K562 (cell line): ENCODE results near the gene DIS3L2. TPM values are rescaled to one million over a fixed set of nuclear protein-coding genes. Genes with fewer than 3 reads are reported as not detected.
A peak's percentile ranks its signal among the peaks of the same experiment; 100 is the strongest.

Source experiments
- ATAC-seq: fragments of 200-7000 bp; cut with Tn5 transposase; 3 replicates; pipeline ENCODE4 v1.9.1; 2020; ENCODE audit warnings: moderate library complexity
- BruUV-seq: library from RNA; stranded (reverse); fragments of 400-500 nt; replicated peaks from 2 replicates; lab custom pipeline; 2021; lab: Mats Ljungman, UMichigan
- CTCF ChIA-PET: fragments of 300-600 bp; formaldehyde crosslinking; extraction: SDS; loops from one replicate; lab custom pipeline; 2021; ENCODE audit warnings: low intra/inter-chr PET ratio; lab: Yijun Ruan, JAX
- POLR2A ChIA-PET: fragments of 300-600, 350-650 bp; sonication (Branson Sonifier 250); formaldehyde crosslinking; extraction: SDS; loops from one replicate; lab custom pipeline; 2021; ENCODE audit warnings: antibody characterized with exemption, inconsistent platforms; lab: Yijun Ruan, JAX
- DNase-seq, 4 experiments: peaks; one replicate each; pipeline versions ENCODE4 v3.0.0 to v3.0.0-alpha.2; 2011 to 2018; ENCODE audit warnings: low spot score in 3 of 4, mixed read lengths in 3 of 4; ENCODE audit errors: extremely low read depth in 1 of 4
- FAIRE-seq: peaks from 2 replicates; lab custom pipeline; 2011; peaks lifted over from hg19 to GRCh38; lab: Jason Lieb, UNC
- H2AFZ ChIP-seq: 2 replicates; pipeline ENCODE4 v1.6.0; 2011; ENCODE audit warnings: low read depth, low read length, control low read depth, inconsistent platforms
- H3K27ac ChIP-seq: fragments of 200-600 bp; 3 replicates; pipeline ENCODE4 v1.8.0; 2011; ENCODE audit warnings: low read depth, mild to moderate bottlenecking, control low read depth, inconsistent platforms, low read length, moderate library complexity, mixed read lengths; ENCODE audit errors: extremely low read depth
- H3K27me3 ChIP-seq, 2 experiments: fragments of 300-600 bp in 1 of 2; 2 replicates in 1 of 2; 3 replicates in 1 of 2; pipeline versions ENCODE4 v1.6.0 to v1.8.0; 2011; ENCODE audit warnings: inconsistent platforms in 2 of 2, low read length in 2 of 2, mild to moderate bottlenecking in 1 of 2, mixed read lengths in 1 of 2, moderate library complexity in 1 of 2; ENCODE audit not compliant: control insufficient read depth in 2 of 2, insufficient read depth in 2 of 2
- H3K36me3 ChIP-seq: fragments of 300-600 bp; 3 replicates; pipeline ENCODE4 v1.8.0; 2011; ENCODE audit warnings: mild to moderate bottlenecking, low read length, inconsistent platforms; ENCODE audit not compliant: control insufficient read depth, insufficient read depth
- H3K4me1 ChIP-seq, 2 experiments: fragments of 200-600 bp in 1 of 2; replicated peaks in 1 of 2; 2 replicates in 1 of 2; 3 replicates in 1 of 2; pipeline versions ENCODE4 v1.5.1 to v1.8.0; 2011; ENCODE audit warnings: inconsistent platforms in 2 of 2, low read length in 2 of 2, mild to moderate bottlenecking in 1 of 2, mixed read lengths in 1 of 2, moderate library complexity in 1 of 2; ENCODE audit not compliant: control insufficient read depth in 2 of 2, insufficient read depth in 2 of 2
- H3K4me2 ChIP-seq: 2 replicates; pipeline ENCODE4 v1.6.1; 2011; ENCODE audit warnings: low read length, control low read depth, inconsistent platforms, mixed read lengths; ENCODE audit not compliant: insufficient read depth
- H3K4me3 ChIP-seq: fragments of 200-600 bp; sonication (generic), shearing (Covaris generic); 2 replicates; pipeline ENCODE4 v1.5.1; 2016; ENCODE audit warnings: control low read depth, inconsistent platforms
- H3K79me2 ChIP-seq: fragments of 200-600 bp; 3 replicates; pipeline ENCODE4 v1.8.0; 2011; ENCODE audit warnings: low read length, inconsistent platforms; ENCODE audit not compliant: control insufficient read depth, insufficient read depth
- H3K9ac ChIP-seq, 2 experiments: 2 replicates each; pipeline versions ENCODE4 v1.6.0 to v1.6.1; 2011; ENCODE audit warnings: low read depth in 2 of 2, low read length in 2 of 2, control low read depth in 1 of 2, inconsistent platforms in 1 of 2, mild to moderate bottlenecking in 1 of 2, mixed read lengths in 1 of 2; ENCODE audit not compliant: insufficient read depth in 1 of 2
- H3K9me1 ChIP-seq: one replicate; pipeline ENCODE4 v1.6.0; 2011; ENCODE audit warnings: inconsistent platforms, mild to moderate bottlenecking, low read length, moderate library complexity; ENCODE audit not compliant: control insufficient read depth, insufficient read depth
- H3K9me3 ChIP-seq: replicated peaks from 2 replicates; pipeline ENCODE4 v1.5.1; 2011; ENCODE audit warnings: low read depth, low read length, inconsistent platforms; ENCODE audit not compliant: control insufficient read depth, insufficient read depth
- H4K20me1 ChIP-seq: replicated peaks from 2 replicates; pipeline ENCODE4 v1.6.1; 2011; ENCODE audit warnings: low read length, inconsistent platforms, mixed read lengths; ENCODE audit not compliant: control insufficient read depth, insufficient read depth
- ATF7 ChIP-seq: fragments of 450-650 bp; IDR thresholded peaks from 2 replicates; pipeline ENCODE4 v1.7.1; 2014; ENCODE audit warnings: mild to moderate bottlenecking, moderate library complexity
- CSDE1 ChIP-seq, 2 experiments: fragments of 450-650 bp; IDR thresholded peaks; 2 replicates each; pipeline ENCODE4 v1.6.1; 2016; ENCODE audit warnings: mild to moderate bottlenecking in 1 of 2
- HNRNPK ChIP-seq: fragments of 200-400 bp; formaldehyde crosslinking; IDR thresholded peaks from one replicate; pipeline ENCODE4 v1.6.1; 2018; ENCODE audit warnings: mild to moderate bottlenecking, low read depth, low read length; ENCODE audit not compliant: poor library complexity, severe bottlenecking
- NFIC ChIP-seq: fragments of 450-650 bp; IDR thresholded peaks from 2 replicates; pipeline ENCODE4 v1.6.1; 2017; ENCODE audit warnings: mild to moderate bottlenecking, inconsistent platforms
- RAD51 ChIP-seq: fragments of 450-650 bp; IDR thresholded peaks from 2 replicates; pipeline ENCODE4 v1.7.1; 2016; ENCODE audit warnings: low read depth, mild to moderate bottlenecking, borderline replicate concordance
- TOE1 ChIP-seq, 2 experiments: fragments of 450-650 bp in 1 of 2; sonication (generic) in 1 of 2; formaldehyde crosslinking in 1 of 2; IDR thresholded peaks; 2 replicates each; pipeline versions ENCODE4 v1.7.1 to v1.8.0; 2016 to 2022; ENCODE audit warnings: borderline replicate concordance in 2 of 2, mild to moderate bottlenecking in 2 of 2, antibody characterized with exemption in 1 of 2, inconsistent platforms in 1 of 2, low read depth in 1 of 2, missing genetic modification reagents in 1 of 2, moderate library complexity in 1 of 2
- XRCC5 ChIP-seq: fragments of 200-400 bp; formaldehyde crosslinking; IDR thresholded peaks from 2 replicates; pipeline ENCODE4 v1.6.1; 2017; ENCODE audit warnings: low read depth, mild to moderate bottlenecking, low read length
- WGBS: fragments of 100-300 bp; shearing (Covaris generic); methylation state at CpG from one replicate; pipeline ENCODE4 v1.1.6; 2016; ENCODE audit warnings: low coverage, mixed read lengths; ENCODE audit not compliant: insufficient coverage; ENCODE audit errors: missing lambda C conversion rate; 5-methylcytosine and 5-hydroxymethylcytosine counted together
- in situ Hi-C: fragments of 300-500 bp; cut with MboI; formaldehyde crosslinking; loops from 4 replicates; pipeline ENCODE4 v1.15.0; 2018; ENCODE audit warnings: inconsistent platforms, mixed read lengths
- intact Hi-C: fragments of 100-400 bp; cut with micrococcal nuclease; formaldehyde crosslinking; loops from 2 replicates; pipeline ENCODE4 v1.14.2; 2022
- polyA plus RNA-seq, 8 experiments: library from polyadenylated mRNA; depleted of rRNA in 4 of 8; stranded (reverse) in 5 of 8; unstranded in 3 of 8; fragments of >200 nt; fragmentation: Nextera tagmentation in 2 of 8; fragmentation: Illumina TruSeq in 1 of 8; extraction: Ambion mirVana in 2 of 8; extraction: Trizol in 1 of 8; gene quantifications; 2 replicates each; pipeline versions ENCODE4 v1.2.1 to v1.2.3, GENCODE V29; 2011 to 2014; ENCODE audit warnings: inconsistent platforms in 1 of 8, missing spikeins in 1 of 8
- total RNA-seq, 7 experiments: library from RNA; depleted of rRNA in 6 of 7; stranded (reverse); fragments of >200 nt in 6 of 7; fragmentation: Illumina TruSeq in 2 of 7; extraction: Trizol in 2 of 7; gene quantifications; 2 replicates each; pipeline versions ENCODE4 v1.2.1 to v1.2.3, GENCODE V29; 2011 to 2021; ENCODE audit warnings: low replicate concordance in 1 of 7
- TF ChIP-seq, protein P1 (sequence below): fragments of 450-650 bp; IDR thresholded peaks from 2 replicates; pipeline ENCODE4 v1.6.1; 2016; ENCODE audit warnings: antibody characterized with exemption
- TF ChIP-seq, protein P2 (sequence below), 3 experiments: fragments of 200-800 bp in 1 of 3; fragments of 250-450 bp in 1 of 3; fragments of 450-650 bp in 1 of 3; sonication (Bioruptor Pico) in 1 of 3; sonication (Bioruptor generic) in 1 of 3; formaldehyde crosslinking in 1 of 3; IDR thresholded peaks; 2 replicates each; pipeline versions ENCODE4 v1.6.1 to v1.8.0; 2016 to 2022; ENCODE audit warnings: mild to moderate bottlenecking in 2 of 3, missing genetic modification characterization in 2 of 3, missing compliant biosample characterization in 1 of 3, moderate library complexity in 1 of 3
- TF ChIP-seq, protein P3 (sequence below): sonication (generic); formaldehyde crosslinking; IDR thresholded peaks from 2 replicates; pipeline ENCODE4 v1.8.0; 2022; ENCODE audit warnings: mild to moderate bottlenecking, low read depth, missing genetic modification reagents

Gene DIS3L2
- total and polyA plus RNA-seq, 9 of the 15 experiments (the other 6 are each of a cell fraction or from before 2014, with no cell fraction given): 1.5 to 19.2 (median 11.2) TPM

DNA sequence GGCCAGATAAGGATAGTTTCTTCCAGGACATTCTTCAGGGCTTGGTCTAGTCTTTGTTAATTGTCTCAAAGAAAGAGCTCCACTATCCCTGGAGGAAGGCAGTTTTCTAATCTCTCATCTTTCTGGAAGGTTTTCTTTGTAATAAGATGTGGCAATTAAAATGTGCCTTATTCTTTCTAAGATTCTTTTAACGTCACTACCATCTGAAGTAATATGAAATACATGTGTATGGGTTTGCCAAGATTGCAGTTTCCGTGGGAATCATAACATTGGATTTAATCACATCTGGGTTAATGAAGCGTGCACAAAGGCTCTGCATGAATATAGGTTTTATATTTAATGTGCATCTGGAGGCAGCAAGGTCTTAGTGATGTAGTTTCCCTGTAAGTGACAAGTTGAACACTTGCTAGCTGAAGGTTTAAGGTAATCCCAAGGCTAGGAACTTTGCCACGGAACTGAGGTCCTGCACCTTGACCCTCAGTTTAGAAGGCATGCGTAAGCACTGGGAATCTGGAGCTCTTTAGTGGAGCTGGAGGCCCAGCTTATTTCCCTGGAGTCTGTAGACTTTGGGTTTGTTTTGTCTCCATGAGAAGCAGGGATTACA, 25.7 kb downstream of the DIS3L2 start (continued):
- TF ChIP-seq, protein P1, sequence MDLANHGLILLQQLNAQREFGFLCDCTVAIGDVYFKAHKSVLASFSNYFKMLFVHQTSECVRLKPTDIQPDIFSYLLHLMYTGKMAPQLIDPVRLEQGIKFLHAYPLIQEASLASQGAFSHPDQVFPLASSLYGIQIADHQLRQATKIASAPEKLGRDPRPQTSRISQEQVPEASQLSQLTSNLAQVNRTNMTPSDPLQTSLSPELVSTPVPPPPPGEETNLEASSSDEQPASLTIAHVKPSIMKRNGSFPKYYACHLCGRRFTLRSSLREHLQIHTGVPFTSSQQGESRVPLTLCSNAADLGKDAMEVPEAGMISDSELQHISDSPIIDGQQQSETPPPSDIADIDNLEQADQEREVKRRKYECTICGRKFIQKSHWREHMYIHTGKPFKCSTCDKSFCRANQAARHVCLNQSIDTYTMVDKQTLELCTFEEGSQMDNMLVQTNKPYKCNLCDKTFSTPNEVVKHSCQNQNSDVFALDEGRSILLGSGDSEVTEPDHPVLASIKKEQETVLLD: no peak

DNA sequence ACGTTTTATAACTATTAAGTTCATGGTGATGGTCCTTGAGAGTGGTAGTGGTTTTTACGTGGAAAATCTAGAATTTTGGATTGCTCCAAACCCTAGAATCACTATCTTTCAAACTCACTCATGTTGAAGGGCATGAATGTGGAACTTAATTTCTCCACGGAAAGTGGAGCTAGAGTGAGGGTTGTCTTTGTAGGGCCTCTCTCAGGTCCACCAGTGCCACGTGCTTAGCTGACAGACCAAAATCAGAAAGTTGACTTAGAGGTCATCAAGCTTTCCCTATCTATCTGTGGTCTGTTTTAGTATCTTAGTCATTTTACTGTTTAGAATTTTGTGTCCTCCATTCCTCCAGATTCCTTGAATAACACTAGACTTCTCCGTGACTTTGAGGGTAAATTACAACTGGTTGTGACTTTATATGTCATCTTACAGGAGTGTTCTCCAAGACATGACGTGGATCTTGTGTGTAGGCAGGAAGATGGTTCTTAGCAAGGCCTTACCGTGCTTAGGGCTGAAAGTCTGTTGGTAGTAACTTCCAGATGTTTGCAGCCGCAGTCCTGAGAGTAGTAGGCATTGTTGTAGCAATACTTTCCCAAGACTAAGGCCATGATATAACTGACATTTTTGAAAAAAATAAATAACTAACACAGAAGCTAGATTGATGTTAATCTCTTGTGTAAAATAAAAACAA, 26.8 kb downstream of the DIS3L2 start:
- H3K79me2 ChIP-seq: peaks cover 51% of the 10 kb centered on the region
- in situ Hi-C loops (no loop called here), intact Hi-C loops (no loop called here)
- BruUV-seq: no TSS peak
- H3K36me3 ChIP-seq: peaks cover 5% of the 10 kb centered on the region; the same call in 2 of the 3 replicates
- peak overlapping the region; percentile 43; the same call in 1 of the 3 replicates for H3K27ac ChIP-seq
- no peak overlapping the region for H3K4me2 ChIP-seq
- CTCF ChIA-PET: no interaction called here
- POLR2A ChIA-PET: interaction anchor here (0.6 kb wide), 1 partner anchor 12 kb away, joined by 3 read pairs; no protein-coding TSS in a partner anchor
- H3K4me3 ChIP-seq: no peak overlapping the region
- H3K4me1 ChIP-seq: peaks cover 0 to 20% of the 10 kb centered on the region in 2 experiments; a peak in 4 of 5 replicates
- H4K20me1 ChIP-seq: no peaks in the 10 kb centered on the region
- H2AFZ ChIP-seq: peak overlapping the region; percentile 49; the same call in 1 of the 2 replicates
- no peak overlapping the region for H3K9ac ChIP-seq
- FAIRE-seq (peak; percentile 46), DNase-seq (peak in 1 of 4 experiments; percentile 18), ATAC-seq (0 out of 3 replicates have a peak, but pooled peaks have one; percentile 12)
- no peaks in the 10 kb centered on the region for H3K9me3 ChIP-seq
- 46% methylated on average over 8 of the region's 8 CpGs for WGBS
- no peaks in the 10 kb centered on the region for H3K9me1 ChIP-seq
- H3K27me3 ChIP-seq: no peaks in the 10 kb centered on the region
- no peak for TF ChIP-seq ATF7
- no peak for TF ChIP-seq HNRNPK
- TF ChIP-seq, protein P2, sequence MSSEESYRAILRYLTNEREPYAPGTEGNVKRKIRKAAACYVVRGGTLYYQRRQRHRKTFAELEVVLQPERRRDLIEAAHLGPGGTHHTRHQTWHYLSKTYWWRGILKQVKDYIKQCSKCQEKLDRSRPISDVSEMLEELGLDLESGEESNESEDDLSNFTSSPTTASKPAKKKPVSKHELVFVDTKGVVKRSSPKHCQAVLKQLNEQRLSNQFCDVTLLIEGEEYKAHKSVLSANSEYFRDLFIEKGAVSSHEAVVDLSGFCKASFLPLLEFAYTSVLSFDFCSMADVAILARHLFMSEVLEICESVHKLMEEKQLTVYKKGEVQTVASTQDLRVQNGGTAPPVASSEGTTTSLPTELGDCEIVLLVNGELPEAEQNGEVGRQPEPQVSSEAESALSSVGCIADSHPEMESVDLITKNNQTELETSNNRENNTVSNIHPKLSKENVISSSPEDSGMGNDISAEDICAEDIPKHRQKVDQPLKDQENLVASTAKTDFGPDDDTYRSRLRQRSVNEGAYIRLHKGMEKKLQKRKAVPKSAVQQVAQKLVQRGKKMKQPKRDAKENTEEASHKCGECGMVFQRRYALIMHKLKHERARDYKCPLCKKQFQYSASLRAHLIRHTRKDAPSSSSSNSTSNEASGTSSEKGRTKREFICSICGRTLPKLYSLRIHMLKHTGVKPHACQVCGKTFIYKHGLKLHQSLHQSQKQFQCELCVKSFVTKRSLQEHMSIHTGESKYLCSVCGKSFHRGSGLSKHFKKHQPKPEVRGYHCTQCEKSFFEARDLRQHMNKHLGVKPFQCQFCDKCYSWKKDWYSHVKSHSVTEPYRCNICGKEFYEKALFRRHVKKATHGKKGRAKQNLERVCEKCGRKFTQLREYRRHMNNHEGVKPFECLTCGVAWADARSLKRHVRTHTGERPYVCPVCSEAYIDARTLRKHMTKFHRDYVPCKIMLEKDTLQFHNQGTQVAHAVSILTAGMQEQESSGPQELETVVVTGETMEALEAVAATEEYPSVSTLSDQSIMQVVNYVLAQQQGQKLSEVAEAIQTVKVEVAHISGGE (CRISPR knock-in tag; IDR thresholded peaks at IDR 0.05): peak in 2 of 3 experiments; percentile 40 to 92; a peak in 2 of 6 replicates
- TF ChIP-seq XRCC5: no peak
- TF ChIP-seq, protein P3, sequence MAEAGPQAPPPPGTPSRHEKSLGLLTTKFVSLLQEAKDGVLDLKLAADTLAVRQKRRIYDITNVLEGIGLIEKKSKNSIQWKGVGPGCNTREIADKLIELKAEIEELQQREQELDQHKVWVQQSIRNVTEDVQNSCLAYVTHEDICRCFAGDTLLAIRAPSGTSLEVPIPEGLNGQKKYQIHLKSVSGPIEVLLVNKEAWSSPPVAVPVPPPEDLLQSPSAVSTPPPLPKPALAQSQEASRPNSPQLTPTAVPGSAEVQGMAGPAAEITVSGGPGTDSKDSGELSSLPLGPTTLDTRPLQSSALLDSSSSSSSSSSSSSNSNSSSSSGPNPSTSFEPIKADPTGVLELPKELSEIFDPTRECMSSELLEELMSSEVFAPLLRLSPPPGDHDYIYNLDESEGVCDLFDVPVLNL (CRISPR knock-in tag): no peak
- no peak for TF ChIP-seq TOE1 (IDR thresholded peaks at IDR 0.05; ENCODE audit: borderline replicate concordance)
- TF ChIP-seq TOE1 (CRISPR knock-in tag; IDR thresholded peaks at IDR 0.05; ENCODE audit: borderline replicate concordance, low read depth): no peak
- TF ChIP-seq RAD51: no peak
- no peak for TF ChIP-seq CSDE1 (IDR thresholded peaks at IDR 0.05)
- no peak for TF ChIP-seq NFIC
